Nucleus accumbens (tissue), 56 donors: Measurements from ENCODE around the gene MDGA2.

Source experiments
- DNase-seq, 56 donors: peaks; one replicate each; lab custom pipeline; 2025; lab: John Stamatoyannopoulos, UW

The MDGA2 gene

DNA sequence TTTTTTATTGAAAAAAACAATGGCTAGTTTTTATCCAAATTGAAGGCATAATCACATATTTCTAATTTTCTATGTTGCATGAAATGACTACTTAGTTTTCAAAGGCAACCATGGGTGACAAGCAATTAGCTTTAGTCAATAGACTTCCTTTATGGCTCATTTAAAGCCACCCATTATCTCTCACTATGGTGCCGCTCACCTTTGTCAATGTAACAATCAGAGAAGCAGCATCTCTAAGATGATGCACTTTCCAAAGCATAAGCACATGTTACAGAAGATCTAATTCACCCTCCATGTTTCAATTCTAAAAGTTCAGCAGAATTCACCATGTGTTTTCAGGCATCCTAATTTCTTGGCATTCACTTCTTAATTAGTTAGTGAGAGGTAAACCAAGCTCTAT, 857.3 kb downstream of the MDGA2 start:
- no peak for DNase-seq

DNA sequence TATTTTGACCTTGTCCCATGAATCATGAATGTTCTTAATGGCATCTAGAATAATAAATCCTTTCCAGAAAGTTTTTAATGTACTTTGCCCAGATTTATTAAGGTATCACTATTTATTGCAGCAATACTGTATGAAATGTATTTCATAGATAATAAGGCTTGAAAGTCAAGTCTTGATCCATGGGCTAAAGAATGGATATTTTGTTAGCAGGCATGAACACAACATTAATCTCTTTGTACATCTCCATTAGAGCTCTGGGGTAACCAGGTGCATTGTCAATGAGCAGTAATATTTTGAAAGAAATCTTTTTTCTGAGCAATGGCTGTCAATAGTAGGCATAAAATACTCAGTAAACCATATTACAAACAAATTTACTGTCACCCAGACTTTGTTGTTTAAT, 882.3 kb downstream of the MDGA2 start:
- no peak for DNase-seq
